Left lung (tissue), 10 donors: ENCODE results near the gene SIRT2. TPM values are rescaled to one million over a fixed set of nuclear protein-coding genes. Genes with fewer than 3 reads are reported as not detected.

Source experiments
- ATAC-seq: fragments of 200-7000 bp; cut with Tn5 transposase; one replicate; pipeline ENCODE4 v1.9.1; 2020; ENCODE audit warnings: moderate library complexity
- DNase-seq, 4 donors: peaks; one replicate each; pipeline ENCODE4 v3.0.0-alpha.2; 2013 to 2020
- H3K27ac ChIP-seq, 2 donors: fragments of 200-600 bp; sonication (generic) in 1 of 2; one replicate each; pipeline versions ENCODE4 v1.5.0 to v1.8.0; 2020 to 2021
- H3K27me3 ChIP-seq, 2 donors: fragments of 200-600 bp; sonication (generic) in 1 of 2; one replicate each; pipeline versions ENCODE4 v1.5.0 to v1.8.0; 2020 to 2021
- H3K36me3 ChIP-seq, 2 donors: fragments of 200-600 bp; sonication (generic) in 1 of 2; one replicate each; pipeline versions ENCODE4 v1.5.0 to v1.8.0; 2020 to 2021
- H3K4me1 ChIP-seq, 2 donors: fragments of 200-600 bp; one replicate each; pipeline ENCODE4 v1.8.0; 2021
- H3K4me3 ChIP-seq, 2 donors: fragments of 200-600 bp; sonication (generic) in 1 of 2; one replicate each; pipeline versions ENCODE4 v1.5.0 to v1.8.0; 2020 to 2021; ENCODE audit warnings: mild to moderate bottlenecking in 1 of 2
- H3K9me3 ChIP-seq, 2 donors: fragments of 200-600 bp; sonication (generic) in 1 of 2; one replicate each; pipeline versions ENCODE4 v1.5.0 to v1.8.0; 2020 to 2021
- CTCF ChIP-seq, 2 donors: fragments of 200-600 bp; sonication (generic) in 1 of 2; IDR thresholded peaks; one replicate each; pipeline versions ENCODE4 v1.5.0 to v1.8.0; 2021; ENCODE audit warnings: antibody characterized with exemption in 2 of 2
- intact Hi-C, 2 donors: fragments of 100-400 bp; cut with DNase I; formaldehyde crosslinking; loops; one replicate each; pipeline versions ENCODE4 v1.11.2 to v1.14.2; 2022
- polyA plus RNA-seq, 6 donors: library from polyadenylated mRNA; unstranded; fragments of 120-200 nt; gene quantifications; one replicate each; pipeline ENCODE4 v1.2.1, GENCODE V29; 2013; ENCODE audit not compliant: insufficient read length in 6 of 6
- total RNA-seq, 2 donors: library from RNA; stranded (reverse); fragmentation: NEBNext Ultra II Directional; extraction: Animal tissue kit (Norgen Biotek cat#: 25700); gene quantifications; one replicate each; pipeline ENCODE4 v1.2.1, GENCODE V29; 2021
- donor health status: DM: no; HTN: yes; CAD: no.
- donor health status: DM: no; HTN: no; CAD: no.

Gene SIRT2
- total and polyA plus RNA-seq, 8 donors: 49.2 to 56.1 (median 52.6) TPM

- no peaks in the 10 kb centered on the region for H3K27me3 ChIP-seq
- peak overlapping the region; percentile 53 to 70 for H3K4me3 ChIP-seq
- no peaks in the 10 kb centered on the region for H3K9me3 ChIP-seq
- ATAC-seq: no peak
- DNase-seq: peak in 3 of 4 donors; percentile 41 to 83 (median 50)
- peak overlapping the region; percentile 99 to 100 for H3K27ac ChIP-seq
- intact Hi-C loops: no loop called here
- peaks cover 8 to 18% of the 10 kb centered on the region in 2 donors for H3K36me3 ChIP-seq
- H3K4me1 ChIP-seq: peaks cover 20 to 44% of the 10 kb centered on the region in 2 donors
- no peak for TF ChIP-seq CTCF (IDR thresholded peaks at IDR 0.05)
Observed at GRCh38 chr19:38850976-38851621, 48.3 kb downstream of the SIRT2 start.

DNA sequence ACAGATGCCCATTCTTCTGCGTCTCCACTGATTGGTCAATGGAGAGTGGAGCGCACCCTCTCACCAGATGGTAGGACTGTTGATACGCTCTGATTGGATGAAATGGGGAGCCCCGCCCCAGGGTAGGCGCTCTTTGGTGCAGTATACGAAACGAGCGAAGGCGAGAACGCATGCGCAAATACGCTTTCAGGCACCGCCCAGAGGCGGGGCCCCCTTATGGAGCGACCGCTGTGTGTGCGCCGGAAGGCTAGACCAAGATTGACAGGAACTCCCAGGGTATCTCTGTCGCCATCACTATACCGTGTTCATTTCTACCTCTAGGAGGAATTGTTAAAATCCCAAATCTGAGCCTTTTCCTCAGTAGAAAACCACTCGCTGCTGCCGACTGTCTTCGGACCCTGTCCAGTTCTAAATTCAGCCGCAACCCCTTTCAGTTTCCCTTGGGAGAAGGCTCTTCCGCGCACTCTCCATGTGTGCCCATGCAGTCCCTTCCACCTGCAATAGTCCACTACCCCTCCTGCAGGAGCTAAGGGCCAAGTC lies 48.9 kb downstream of the SIRT2 start:
- DNase-seq: peak in 2 of 4 donors; percentile 97 to 100
- intact Hi-C loops: no loop called here
- H3K4me3 ChIP-seq: peak overlapping the region; percentile 53 to 85
- ATAC-seq: peak; percentile 83
- H3K4me1 ChIP-seq: peaks cover 20 to 47% of the 10 kb centered on the region in 2 donors
- H3K27me3 ChIP-seq: no peaks in the 10 kb centered on the region
- H3K27ac ChIP-seq: peak overlapping the region; percentile 99 to 100
- no peaks in the 10 kb centered on the region for H3K9me3 ChIP-seq
- peaks cover 13 to 24% of the 10 kb centered on the region in 2 donors for H3K36me3 ChIP-seq
- no peak for TF ChIP-seq CTCF (IDR thresholded peaks at IDR 0.05)

GRCh38 chr19:38849860-38850435 lies 49.5 kb downstream of the SIRT2 start, which contains the start of gene HNRNPL:
HNRNPL (minus strand) TSS chr19:38849986; CDS start chr19:38849966, 20 bp downstream.
- DNase-seq: peak in 3 of 4 donors; percentile 98 to 100 (median 100)
- Histone ChIP-seq H3K27me3 (no peaks in the 10 kb centered on the region), H3K27ac (peak within 1 kb of the TSS; percentile 100), H3K9me3 (no peaks in the 10 kb centered on the region), H3K36me3 (peaks cover 18 to 30% of the 10 kb centered on the region in 2 donors), H3K4me3 (peak within 1 kb of the TSS; percentile 85), H3K4me1 (peaks cover 20 to 47% of the 10 kb centered on the region in 2 donors)
- ATAC-seq: peak; percentile 82
- intact Hi-C loops: no loop called here
- peak; percentile 29 to 56 for TF ChIP-seq CTCF (IDR thresholded peaks at IDR 0.05)

DNA sequence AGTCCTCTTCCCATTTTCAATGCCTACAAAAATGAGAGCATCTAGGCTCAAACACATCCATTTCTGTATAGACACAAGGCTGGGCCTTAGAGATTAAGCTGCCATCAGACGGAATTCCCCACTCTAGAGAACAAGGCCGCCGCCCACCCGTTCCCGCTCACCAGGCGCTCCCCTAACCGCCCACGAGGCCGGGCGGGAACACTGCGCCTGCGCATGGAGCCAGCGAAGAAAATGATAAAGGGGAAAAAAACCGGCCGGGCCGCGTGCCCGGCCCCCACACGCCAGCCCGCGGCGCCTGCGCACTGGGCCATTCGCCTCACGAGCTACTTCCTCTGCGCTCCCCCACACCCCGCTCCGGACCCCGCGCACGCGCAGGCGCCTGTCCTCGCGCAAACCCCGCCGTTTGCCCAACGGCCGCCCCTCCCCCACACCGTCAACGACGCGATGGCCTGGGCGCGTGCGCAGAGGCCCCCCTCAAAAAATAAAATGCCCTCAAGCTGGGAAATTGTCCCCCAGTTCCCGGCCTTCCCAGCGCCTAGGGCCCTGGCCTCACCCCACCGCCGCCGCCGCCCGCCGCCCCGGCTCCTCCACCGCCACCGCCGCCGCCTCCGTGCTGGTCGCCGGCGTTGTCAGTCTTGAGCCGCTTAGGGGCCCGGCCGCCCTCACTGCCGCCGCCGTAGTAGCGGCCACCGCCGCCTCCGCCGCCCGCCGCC lies 50.1 kb downstream of the SIRT2 start:
- peak; percentile 97 to 99 (median 98) for DNase-seq
- H3K27ac ChIP-seq: peak overlapping the region; percentile 100
- no peaks in the 10 kb centered on the region for H3K27me3 ChIP-seq
- H3K9me3 ChIP-seq: no peaks in the 10 kb centered on the region
- no peak for TF ChIP-seq CTCF (IDR thresholded peaks at IDR 0.05)
- H3K4me1 ChIP-seq: peaks cover 20 to 51% of the 10 kb centered on the region in 2 donors
- H3K4me3 ChIP-seq: peak overlapping the region; percentile 85
- ATAC-seq: peak; percentile 48
- H3K36me3 ChIP-seq: peaks cover 19 to 36% of the 10 kb centered on the region in 2 donors
- intact Hi-C loops: no loop called here
